IMR-90 (cell line): ENCODE results near the gene CHPF2. TPM values are rescaled to one million over a fixed set of nuclear protein-coding genes. Genes with fewer than 3 reads are reported as not detected.

Source experiments
- ATAC-seq: fragments of 200-7000 bp; cut with Tn5 transposase; 2 replicates; pipeline ENCODE4 v1.9.1; 2020; ENCODE audit warnings: low read depth, mild to moderate bottlenecking, moderate library complexity
- BruUV-seq: library from RNA; stranded (reverse); fragments of 400-500 nt; replicated peaks from 2 replicates; lab custom pipeline; 2021; lab: Mats Ljungman, UMichigan
- CTCF ChIA-PET: fragments of 300-600 bp; formaldehyde crosslinking; extraction: SDS; loops from one replicate; lab custom pipeline; 2021; ENCODE audit warnings: antibody characterized with exemption; lab: Yijun Ruan, JAX
- POLR2A ChIA-PET: fragments of 300-600 bp; sonication (Branson Sonifier 250); formaldehyde crosslinking; loops from one replicate; lab custom pipeline; 2022; ENCODE audit warnings: antibody characterized with exemption; ENCODE audit not compliant: unreplicated experiment; lab: Charles Lee
- DNase-seq: peaks from one replicate; pipeline ENCODE4 v3.0.0; 2013
- H2AFZ ChIP-seq: replicated peaks from 2 replicates; pipeline ENCODE3; 2013; ENCODE audit warnings: low read length, mild to moderate bottlenecking; ENCODE audit not compliant: poor library complexity
- H2AK5ac ChIP-seq: 2 replicates; pipeline ENCODE4 v1.6.1; 2013; ENCODE audit warnings: low read depth, low read length, inconsistent platforms
- H2AK9ac ChIP-seq: replicated peaks from 2 replicates; pipeline ENCODE3; 2013; ENCODE audit warnings: mild to moderate bottlenecking, low read depth, low read length, moderate library complexity; ENCODE audit not compliant: poor library complexity
- H2BK120ac ChIP-seq: 2 replicates; pipeline ENCODE4 v1.6.1; 2013; ENCODE audit warnings: low read depth, low read length, inconsistent platforms
- H2BK15ac ChIP-seq: 3 replicates; pipeline ENCODE4 v1.6.1; 2013; ENCODE audit warnings: low read depth, low read length, inconsistent platforms
- H2BK20ac ChIP-seq: 2 replicates; pipeline ENCODE4 v1.6.1; 2013; ENCODE audit warnings: low read depth, mild to moderate bottlenecking, inconsistent platforms, low read length, moderate library complexity
- H2BK5ac ChIP-seq: 2 replicates; pipeline ENCODE4 v1.6.1; 2013; ENCODE audit warnings: mild to moderate bottlenecking, low read depth, low read length, inconsistent platforms; ENCODE audit not compliant: poor library complexity, severe bottlenecking
- H3K14ac ChIP-seq: replicated peaks from 2 replicates; pipeline ENCODE4 v1.6.1; 2013; ENCODE audit warnings: low read depth, low read length, inconsistent platforms
- H3K18ac ChIP-seq: 2 replicates; pipeline ENCODE4 v1.6.1; 2013; ENCODE audit warnings: low read depth, low read length, control low read depth
- H3K23ac ChIP-seq: 2 replicates; pipeline ENCODE4 v1.6.1; 2013; ENCODE audit warnings: low read depth, low read length, inconsistent platforms
- H3K27ac ChIP-seq: 2 replicates; pipeline ENCODE4 v1.5.1; 2013; ENCODE audit warnings: mild to moderate bottlenecking, control low read depth, low read length; ENCODE audit not compliant: insufficient read depth
- H3K27me3 ChIP-seq: 2 replicates; pipeline ENCODE4 v1.6.1; 2013; ENCODE audit warnings: low read length; ENCODE audit not compliant: control insufficient read depth, insufficient read depth
- H3K36me3 ChIP-seq: 2 replicates; pipeline ENCODE4 v1.6.1; 2013; ENCODE audit warnings: low read length, mixed read lengths; ENCODE audit not compliant: control insufficient read depth, insufficient read depth
- H3K4ac ChIP-seq: 2 replicates; pipeline ENCODE4 v1.6.1; 2013; ENCODE audit warnings: low read depth, low read length, inconsistent platforms
- H3K4me1 ChIP-seq: 2 replicates; pipeline ENCODE4 v1.6.1; 2013; ENCODE audit warnings: low read length, mixed read lengths; ENCODE audit not compliant: control insufficient read depth, insufficient read depth
- H3K4me2 ChIP-seq: 2 replicates; pipeline ENCODE4 v1.6.1; 2013; ENCODE audit warnings: low read depth, mild to moderate bottlenecking, control low read depth, low read length, moderate library complexity
- H3K4me3 ChIP-seq: 2 replicates; pipeline ENCODE4 v1.5.1; 2013; ENCODE audit warnings: low read depth, mild to moderate bottlenecking, control low read depth, low read length, moderate library complexity; ENCODE audit not compliant: insufficient read depth
- H3K56ac ChIP-seq: 2 replicates; pipeline ENCODE4 v1.6.1; 2013; ENCODE audit warnings: low read length, inconsistent platforms; ENCODE audit not compliant: insufficient read depth; ENCODE audit errors: extremely low read depth
- H3K79me1 ChIP-seq, 2 experiments: 2 replicates each; pipeline ENCODE4 v1.6.1; 2013; ENCODE audit warnings: low read length in 2 of 2, inconsistent platforms in 1 of 2, low read depth in 1 of 2
- H3K9ac ChIP-seq: 2 replicates; pipeline ENCODE4 v1.6.1; 2013; ENCODE audit warnings: low read depth, low read length, control low read depth
- H3K9me1 ChIP-seq: 2 replicates; pipeline ENCODE4 v1.6.1; 2013; ENCODE audit warnings: low read length, inconsistent platforms; ENCODE audit not compliant: insufficient read depth
- H3K9me3 ChIP-seq: 2 replicates; pipeline ENCODE4 v1.6.1; 2013; ENCODE audit warnings: low read length; ENCODE audit not compliant: control insufficient read depth, insufficient read depth
- H4K20me1 ChIP-seq: 2 replicates; pipeline ENCODE4 v1.6.1; 2013; ENCODE audit warnings: low read length, inconsistent platforms; ENCODE audit not compliant: insufficient read depth
- H4K5ac ChIP-seq: 2 replicates; pipeline ENCODE4 v1.6.1; 2013; ENCODE audit warnings: mild to moderate bottlenecking, low read depth, low read length, control low read depth
- H4K8ac ChIP-seq, 2 experiments: 2 replicates each; pipeline ENCODE4 v1.6.1; 2013; ENCODE audit warnings: low read depth in 2 of 2, low read length in 2 of 2, control low read depth in 1 of 2, inconsistent platforms in 1 of 2
- H4K91ac ChIP-seq: 2 replicates; pipeline ENCODE4 v1.6.1; 2013; ENCODE audit warnings: low read depth, low read length, inconsistent platforms; ENCODE audit not compliant: insufficient read depth
- BHLHE40 ChIP-seq: fragments of 150-350 bp; IDR thresholded peaks from 2 replicates; pipeline ENCODE4 v1.6.1; 2016; ENCODE audit warnings: mild to moderate bottlenecking, low read depth, low read length
- CEBPB ChIP-seq: IDR thresholded peaks from 2 replicates; pipeline ENCODE4 v1.6.1; 2012; ENCODE audit warnings: low read depth, low read length, improper control_type of control experiment
- FOS ChIP-seq: fragments of 150-350 bp; IDR thresholded peaks from 2 replicates; pipeline ENCODE4 v1.6.1; 2016; ENCODE audit warnings: low read depth, low read length
- MXI1 ChIP-seq: IDR thresholded peaks from 2 replicates; pipeline ENCODE4 v1.6.1; 2012; ENCODE audit warnings: low read depth, mild to moderate bottlenecking, low read length, moderate library complexity, borderline replicate concordance
- POLR2A ChIP-seq: IDR thresholded peaks from 2 replicates; pipeline ENCODE4 v1.6.1; 2012; ENCODE audit warnings: mild to moderate bottlenecking, low read depth, low read length
- WGBS, 2 experiments: methylation state at CpG; one replicate each; pipeline versions ENCODE4 v1.1.5 to v1.1.7; 2013; ENCODE audit warnings: missing lambda C conversion rate in 2 of 2; ENCODE audit not compliant: insufficient read length in 1 of 2; ENCODE audit errors: extremely low coverage in 2 of 2; 5-methylcytosine and 5-hydroxymethylcytosine counted together
- dilution Hi-C: fragments of 300-500 bp; cut with HindIII; formaldehyde crosslinking; loops from one replicate; pipeline ENCODE4 v1.14.3; 2018; ENCODE audit warnings: low sequenced_read_pairs; ENCODE audit not compliant: unreplicated experiment
- in situ Hi-C: fragments of 300-500 bp; cut with MboI; formaldehyde crosslinking; loops from 3 replicates; pipeline ENCODE4 v1.14.3; 2019; ENCODE audit warnings: low sequenced_read_pairs, inconsistent platforms, mixed read lengths
- intact Hi-C: fragments of 100-400 bp; cut with micrococcal nuclease; formaldehyde crosslinking; loops from 2 replicates; pipeline ENCODE4 v1.10.0; 2022
- polyA plus RNA-seq, 3 experiments: library from polyadenylated mRNA; depleted of rRNA; stranded (reverse); fragments of >200 nt; gene quantifications; 2 replicates each; pipeline ENCODE4 v1.2.3, GENCODE V29; 2012; ENCODE audit warnings: low replicate concordance in 1 of 3
- total RNA-seq: library from RNA; depleted of rRNA; stranded (reverse); fragments of >200 nt; gene quantifications from 2 replicates; pipeline ENCODE4 v1.2.3, GENCODE V29; 2012
- TF ChIP-seq, protein P1 (sequence below): fragments of 150-350 bp; IDR thresholded peaks from 2 replicates; pipeline ENCODE4 v1.6.1; 2017; ENCODE audit warnings: mild to moderate bottlenecking, antibody characterized with exemption, low read length, low read depth

Gene CHPF2
- total and polyA plus RNA-seq, 2 of the 4 experiments (the other 2 are of a cell fraction): 26.2 to 77.0 TPM

DNA sequence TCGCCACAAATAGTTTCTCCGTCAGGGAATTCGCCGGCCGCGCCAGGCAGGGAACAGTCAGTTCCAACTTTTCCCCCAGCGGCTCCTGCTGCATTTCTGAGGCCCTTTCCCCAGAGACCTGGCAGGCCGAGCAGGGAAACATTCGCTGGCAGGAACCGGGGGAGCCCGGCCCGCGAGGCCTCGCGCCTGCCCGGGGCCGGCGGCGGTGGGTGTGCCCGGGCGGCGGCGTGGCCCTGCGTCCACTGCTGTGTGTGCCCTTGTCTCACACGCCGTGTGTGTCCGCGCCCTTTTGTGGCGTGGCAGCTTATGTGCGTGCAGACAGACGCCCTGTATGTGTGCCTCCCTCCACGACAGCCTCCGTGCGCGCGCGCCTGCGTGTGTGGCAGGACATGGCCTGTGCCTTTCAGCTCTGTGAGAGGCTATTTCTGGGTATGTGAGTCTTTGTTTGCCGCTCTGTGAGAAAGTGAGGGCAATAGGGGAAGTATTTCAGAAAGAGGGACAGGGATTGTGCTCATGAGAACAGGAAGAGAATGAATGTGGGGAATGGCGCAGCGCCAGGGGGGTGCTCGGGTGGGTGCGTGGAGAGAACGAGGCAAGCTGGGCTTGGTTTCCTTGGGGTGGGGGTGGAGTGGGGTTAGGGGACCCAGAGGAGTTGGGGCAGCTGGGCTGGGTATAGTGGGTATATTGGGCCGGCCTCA, 16.9 kb downstream of the CHPF2 start:
- peak; percentile 69; the same call in 1 of the 2 replicates for TF ChIP-seq MXI1
- TF ChIP-seq, protein P1, sequence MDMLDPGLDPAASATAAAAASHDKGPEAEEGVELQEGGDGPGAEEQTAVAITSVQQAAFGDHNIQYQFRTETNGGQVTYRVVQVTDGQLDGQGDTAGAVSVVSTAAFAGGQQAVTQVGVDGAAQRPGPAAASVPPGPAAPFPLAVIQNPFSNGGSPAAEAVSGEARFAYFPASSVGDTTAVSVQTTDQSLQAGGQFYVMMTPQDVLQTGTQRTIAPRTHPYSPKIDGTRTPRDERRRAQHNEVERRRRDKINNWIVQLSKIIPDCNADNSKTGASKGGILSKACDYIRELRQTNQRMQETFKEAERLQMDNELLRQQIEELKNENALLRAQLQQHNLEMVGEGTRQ: no peak
- TF ChIP-seq FOS: no peak
- peak; percentile 50; the same call in 1 of the 2 replicates for TF ChIP-seq POLR2A
- 0 out of 2 replicates have a peak, but pooled peaks have one; percentile 8 for TF ChIP-seq BHLHE40
- TF ChIP-seq CEBPB: no peak
- ChIA-PET POLR2A (no interaction called here), CTCF (no interaction called here)
- Histone ChIP-seq H4K5ac (peak overlapping the region; percentile 62), H3K36me3 (no peaks in the 10 kb centered on the region), H4K8ac (peak overlapping the region; percentile 95 to 99), H2BK20ac (peak overlapping the region; percentile 40; the same call in 1 of the 2 replicates), H3K18ac (peak overlapping the region; percentile 49), H3K27me3 (no peaks in the 10 kb centered on the region), H3K79me1 (peaks cover 6 to 68% of the 10 kb centered on the region in 2 experiments; a peak in 3 of 4 replicates), H3K23ac (peak overlapping the region; percentile 83), H3K14ac (peak overlapping the region; percentile 77), H2AFZ (peak overlapping the region; percentile 99), H3K4me3 (peak overlapping the region; percentile 34), H2AK5ac (peak overlapping the region; percentile 96), H3K9me3 (no peaks in the 10 kb centered on the region), H3K9ac (peak overlapping the region; percentile 80), H3K9me1 (peaks cover 14% of the 10 kb centered on the region), H2BK5ac (peak overlapping the region; percentile 91), H3K4ac (peak overlapping the region; percentile 93), H4K91ac (peak overlapping the region; percentile 81), H3K27ac (peak overlapping the region; percentile 93), H3K56ac (peak overlapping the region; percentile 71), H2AK9ac (peak overlapping the region; percentile 95), H4K20me1 (peaks cover under 1% of the 10 kb centered on the region), H3K4me2 (peak overlapping the region; percentile 43), H2BK120ac (peak overlapping the region; percentile 86), H2BK15ac (peak overlapping the region; percentile 87; the same call in 2 of the 3 replicates), H3K4me1 (peaks cover 46% of the 10 kb centered on the region)
- peak; percentile 8 for ATAC-seq
- WGBS, 2 experiments: 3% methylated on average over 19 of the region's 45 CpGs; no CpG with 5 or more reads in 1 of the 2 experiments
- DNase-seq: peak; percentile 59
- no TSS peak for BruUV-seq
- intact Hi-C loops (no loop called here), dilution Hi-C loops (no loop called here), in situ Hi-C loops (no loop called here)
